ENCODE data around the gene DEPP1.

DNA sequence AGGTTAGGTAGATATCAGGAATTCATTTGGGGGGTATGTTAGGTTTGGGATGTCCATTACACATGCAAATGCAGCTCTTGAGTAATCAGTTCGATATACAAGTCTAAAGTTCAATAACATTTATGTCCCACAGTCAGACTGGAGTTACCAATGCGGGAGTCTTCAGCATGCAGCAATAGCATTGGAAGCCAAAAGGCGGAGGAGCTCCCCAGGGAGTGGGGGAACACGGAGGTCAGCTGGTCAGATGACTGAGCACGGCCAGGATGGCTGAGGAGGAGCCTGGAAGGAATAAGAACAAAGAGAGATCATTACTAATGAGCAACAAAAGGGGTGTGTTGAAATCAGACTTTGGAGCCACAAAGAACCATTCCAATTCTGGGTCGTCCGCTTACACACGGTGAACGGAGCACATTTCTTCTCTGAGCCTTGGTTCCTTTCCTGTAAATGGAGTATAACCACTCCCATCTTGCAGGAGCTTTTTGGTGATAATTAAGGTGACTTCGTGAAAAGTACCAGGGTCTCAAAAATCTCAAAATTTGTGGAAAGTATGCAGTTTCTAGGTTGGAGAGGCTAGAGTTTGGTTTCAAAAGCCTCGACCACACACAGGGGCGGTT, 21.6 kb upstream of the DEPP1 start:
- TF ChIP-seq, protein P1, sequence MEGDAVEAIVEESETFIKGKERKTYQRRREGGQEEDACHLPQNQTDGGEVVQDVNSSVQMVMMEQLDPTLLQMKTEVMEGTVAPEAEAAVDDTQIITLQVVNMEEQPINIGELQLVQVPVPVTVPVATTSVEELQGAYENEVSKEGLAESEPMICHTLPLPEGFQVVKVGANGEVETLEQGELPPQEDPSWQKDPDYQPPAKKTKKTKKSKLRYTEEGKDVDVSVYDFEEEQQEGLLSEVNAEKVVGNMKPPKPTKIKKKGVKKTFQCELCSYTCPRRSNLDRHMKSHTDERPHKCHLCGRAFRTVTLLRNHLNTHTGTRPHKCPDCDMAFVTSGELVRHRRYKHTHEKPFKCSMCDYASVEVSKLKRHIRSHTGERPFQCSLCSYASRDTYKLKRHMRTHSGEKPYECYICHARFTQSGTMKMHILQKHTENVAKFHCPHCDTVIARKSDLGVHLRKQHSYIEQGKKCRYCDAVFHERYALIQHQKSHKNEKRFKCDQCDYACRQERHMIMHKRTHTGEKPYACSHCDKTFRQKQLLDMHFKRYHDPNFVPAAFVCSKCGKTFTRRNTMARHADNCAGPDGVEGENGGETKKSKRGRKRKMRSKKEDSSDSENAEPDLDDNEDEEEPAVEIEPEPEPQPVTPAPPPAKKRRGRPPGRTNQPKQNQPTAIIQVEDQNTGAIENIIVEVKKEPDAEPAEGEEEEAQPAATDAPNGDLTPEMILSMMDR (IDR thresholded peaks at IDR 0.05) = no peak
- TF ChIP-seq, protein P2, sequence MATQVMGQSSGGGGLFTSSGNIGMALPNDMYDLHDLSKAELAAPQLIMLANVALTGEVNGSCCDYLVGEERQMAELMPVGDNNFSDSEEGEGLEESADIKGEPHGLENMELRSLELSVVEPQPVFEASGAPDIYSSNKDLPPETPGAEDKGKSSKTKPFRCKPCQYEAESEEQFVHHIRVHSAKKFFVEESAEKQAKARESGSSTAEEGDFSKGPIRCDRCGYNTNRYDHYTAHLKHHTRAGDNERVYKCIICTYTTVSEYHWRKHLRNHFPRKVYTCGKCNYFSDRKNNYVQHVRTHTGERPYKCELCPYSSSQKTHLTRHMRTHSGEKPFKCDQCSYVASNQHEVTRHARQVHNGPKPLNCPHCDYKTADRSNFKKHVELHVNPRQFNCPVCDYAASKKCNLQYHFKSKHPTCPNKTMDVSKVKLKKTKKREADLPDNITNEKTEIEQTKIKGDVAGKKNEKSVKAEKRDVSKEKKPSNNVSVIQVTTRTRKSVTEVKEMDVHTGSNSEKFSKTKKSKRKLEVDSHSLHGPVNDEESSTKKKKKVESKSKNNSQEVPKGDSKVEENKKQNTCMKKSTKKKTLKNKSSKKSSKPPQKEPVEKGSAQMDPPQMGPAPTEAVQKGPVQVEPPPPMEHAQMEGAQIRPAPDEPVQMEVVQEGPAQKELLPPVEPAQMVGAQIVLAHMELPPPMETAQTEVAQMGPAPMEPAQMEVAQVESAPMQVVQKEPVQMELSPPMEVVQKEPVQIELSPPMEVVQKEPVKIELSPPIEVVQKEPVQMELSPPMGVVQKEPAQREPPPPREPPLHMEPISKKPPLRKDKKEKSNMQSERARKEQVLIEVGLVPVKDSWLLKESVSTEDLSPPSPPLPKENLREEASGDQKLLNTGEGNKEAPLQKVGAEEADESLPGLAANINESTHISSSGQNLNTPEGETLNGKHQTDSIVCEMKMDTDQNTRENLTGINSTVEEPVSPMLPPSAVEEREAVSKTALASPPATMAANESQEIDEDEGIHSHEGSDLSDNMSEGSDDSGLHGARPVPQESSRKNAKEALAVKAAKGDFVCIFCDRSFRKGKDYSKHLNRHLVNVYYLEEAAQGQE (IDR thresholded peaks at IDR 0.05) = no peak
- TF ChIP-seq, protein P3, sequence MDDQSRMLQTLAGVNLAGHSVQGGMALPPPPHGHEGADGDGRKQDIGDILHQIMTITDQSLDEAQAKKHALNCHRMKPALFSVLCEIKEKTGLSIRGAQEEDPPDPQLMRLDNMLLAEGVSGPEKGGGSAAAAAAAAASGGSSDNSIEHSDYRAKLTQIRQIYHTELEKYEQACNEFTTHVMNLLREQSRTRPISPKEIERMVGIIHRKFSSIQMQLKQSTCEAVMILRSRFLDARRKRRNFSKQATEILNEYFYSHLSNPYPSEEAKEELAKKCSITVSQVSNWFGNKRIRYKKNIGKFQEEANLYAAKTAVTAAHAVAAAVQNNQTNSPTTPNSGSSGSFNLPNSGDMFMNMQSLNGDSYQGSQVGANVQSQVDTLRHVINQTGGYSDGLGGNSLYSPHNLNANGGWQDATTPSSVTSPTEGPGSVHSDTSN (IDR thresholded peaks at IDR 0.05) = no peak
- TF ChIP-seq KDM1A (IDR thresholded peaks at IDR 0.05; ENCODE audit: low read depth) (no peak), POLR2A (IDR thresholded peaks at IDR 0.05; ENCODE audit: low read length) (no peak), RAD21 (conservative IDR thresholded peaks at IDR 0.05 in 1 of 2, IDR thresholded peaks at IDR 0.05 in 1 of 2) (no peak), RFX5 (IDR thresholded peaks at IDR 0.05) (no peak), POLR2AphosphoS2 (conservative IDR thresholded peaks at IDR 0.05; ENCODE audit: low read length) (no peak)
